GM23338 (cell line): ENCODE measurements around the gene TLNRD1. TPM values are rescaled to one million over a fixed set of nuclear protein-coding genes. Genes with fewer than 3 reads are reported as not detected.

Source experiments
- ATAC-seq: fragments of 200-7000 bp; cut with Tn5 transposase; 3 replicates; pipeline ENCODE4 v1.9.1; 2020
- DNase-seq: peaks from one replicate; pipeline ENCODE4 v3.0.0-alpha.2; 2015; ENCODE audit warnings: low spot score
- H2AFZ ChIP-seq: fragments of 200-600 bp; sonication (generic); 2 replicates; pipeline ENCODE4 v1.8.0; 2016; ENCODE audit warnings: antibody characterized with exemption, mild to moderate bottlenecking, moderate library complexity
- H3F3A ChIP-seq: fragments of 200-600 bp; sonication (generic); replicated peaks from 2 replicates; pipeline ENCODE4 v1.8.0; 2017; ENCODE audit warnings: antibody characterized with exemption, mixed run types, low read depth
- H3K27ac ChIP-seq: fragments of 200-600 bp; sonication (generic); 2 replicates; pipeline ENCODE4 v1.6.1; 2016; ENCODE audit warnings: low read depth
- H3K27me3 ChIP-seq: fragments of 200-600 bp; sonication (generic); 2 replicates; pipeline ENCODE4 v1.8.0; 2016; ENCODE audit warnings: mild to moderate bottlenecking, mixed run types, moderate library complexity; ENCODE audit not compliant: insufficient read depth
- H3K36me3 ChIP-seq: fragments of 200-600 bp; sonication (generic); 2 replicates; pipeline ENCODE4 v1.8.0; 2016; ENCODE audit warnings: mild to moderate bottlenecking; ENCODE audit not compliant: insufficient read depth
- H3K4me1 ChIP-seq: fragments of 200-600 bp; sonication (generic); 2 replicates; pipeline ENCODE4 v1.8.0; 2016; ENCODE audit warnings: mild to moderate bottlenecking, moderate library complexity; ENCODE audit not compliant: insufficient read depth
- H3K4me2 ChIP-seq: fragments of 200-600 bp; sonication (generic); 2 replicates; pipeline ENCODE4 v1.7.1; 2017; ENCODE audit warnings: mixed run types
- H3K4me3 ChIP-seq: fragments of 200-600 bp; sonication (generic); 2 replicates; pipeline ENCODE4 v1.6.1; 2016; ENCODE audit warnings: mixed run types
- H3K79me2 ChIP-seq: fragments of 200-600 bp; sonication (generic); replicated peaks from 2 replicates; pipeline ENCODE4 v1.8.0; 2017; ENCODE audit warnings: mild to moderate bottlenecking; ENCODE audit not compliant: insufficient read depth
- H3K9me2 ChIP-seq: fragments of 200-600 bp; sonication (generic); 2 replicates; pipeline ENCODE4 v1.8.0; 2017; ENCODE audit not compliant: insufficient read depth
- H4K20me1 ChIP-seq: fragments of 200-600 bp; sonication (generic); replicated peaks from 2 replicates; pipeline ENCODE4 v1.8.0; 2017; ENCODE audit warnings: mild to moderate bottlenecking; ENCODE audit not compliant: insufficient read depth
- H3K27ac Mint-ChIP-seq: 2 replicates; pipeline ENCODE4 v1.8.0; 2020; ENCODE audit warnings: inconsistent platforms, mild to moderate bottlenecking, moderate library complexity, mixed read lengths
- H3K27me3 Mint-ChIP-seq: 3 replicates; pipeline ENCODE4 v1.8.0; 2022; ENCODE audit warnings: low read depth, mild to moderate bottlenecking, moderate library complexity, mixed read lengths, inconsistent platforms; ENCODE audit not compliant: insufficient read depth, poor library complexity
- H3K36me3 Mint-ChIP-seq: 3 replicates; pipeline ENCODE4 v1.8.0; 2021; ENCODE audit warnings: low read depth, mild to moderate bottlenecking, inconsistent platforms, moderate library complexity, mixed read lengths
- H3K4me1 Mint-ChIP-seq: 3 replicates; pipeline ENCODE4 v1.8.0; 2020; ENCODE audit warnings: mild to moderate bottlenecking, inconsistent platforms, mixed read lengths
- H3K4me3 Mint-ChIP-seq: 3 replicates; pipeline ENCODE4 v1.8.0; 2021; ENCODE audit warnings: moderate library complexity, mild to moderate bottlenecking, inconsistent platforms, mixed read lengths
- H3K9me3 Mint-ChIP-seq: 3 replicates; pipeline ENCODE4 v1.8.0; 2020; ENCODE audit warnings: moderate library complexity, mild to moderate bottlenecking, inconsistent platforms, mixed read lengths
- CREB1 ChIP-seq: fragments of 250-450 bp; sonication (Bioruptor Pico); IDR thresholded peaks from 2 replicates; pipeline ENCODE4 v1.5.0; 2020; ENCODE audit warnings: low read depth, mild to moderate bottlenecking, moderate library complexity
- CTCF ChIP-seq, 2 experiments: fragments of 200-600 bp in 1 of 2; sonication (generic) in 1 of 2; conservative IDR thresholded peaks; 2 replicates each; pipeline versions ENCODE4 v1.5.1 to v1.6.1; 2016 to 2017; ENCODE audit warnings: antibody characterized with exemption in 2 of 2, low read depth in 2 of 2, mild to moderate bottlenecking in 2 of 2, moderate library complexity in 1 of 2
- ETS1 ChIP-seq: IDR thresholded peaks from 2 replicates; pipeline ENCODE4 v1.6.1; 2016; ENCODE audit warnings: antibody characterized with exemption
- EZH2 ChIP-seq: fragments of 200-600 bp; sonication (generic); IDR thresholded peaks from one replicate; pipeline ENCODE4 v1.8.0; 2017; ENCODE audit warnings: antibody characterized with exemption, mild to moderate bottlenecking, low read depth; ENCODE audit not compliant: unreplicated experiment
- EZH2phosphoT487 ChIP-seq: fragments of 200-600 bp; sonication (generic); IDR thresholded peaks from one replicate; pipeline ENCODE4 v1.8.1; 2018; ENCODE audit warnings: antibody characterized with exemption; ENCODE audit not compliant: unreplicated experiment
- JUNB ChIP-seq: IDR thresholded peaks from one replicate; pipeline ENCODE4 v1.6.1; 2016; ENCODE audit warnings: antibody characterized with exemption; ENCODE audit not compliant: unreplicated experiment
- NANOG ChIP-seq: IDR thresholded peaks from 2 replicates; pipeline ENCODE4 v1.6.1; 2016; ENCODE audit warnings: antibody characterized with exemption, borderline replicate concordance
- POLR2AphosphoS5 ChIP-seq: IDR thresholded peaks from 2 replicates; pipeline ENCODE4 v1.6.1; 2016; ENCODE audit warnings: antibody characterized with exemption, low read depth
- REST ChIP-seq: IDR thresholded peaks from one replicate; pipeline ENCODE4 v1.6.1; 2018; ENCODE audit warnings: antibody characterized with exemption; ENCODE audit not compliant: unreplicated experiment
- STAT1 ChIP-seq: IDR thresholded peaks from one replicate; pipeline ENCODE4 v1.6.1; 2016; ENCODE audit warnings: antibody characterized with exemption; ENCODE audit not compliant: unreplicated experiment
- ZNF114 ChIP-seq: fragments of 250-450 bp; sonication (Bioruptor Pico); IDR thresholded peaks from 2 replicates; pipeline ENCODE4 v1.5.0; 2020; ENCODE audit warnings: mild to moderate bottlenecking, moderate library complexity
- ZNF331 ChIP-seq: fragments of 250-450 bp; sonication (Bioruptor Pico); IDR thresholded peaks from 2 replicates; pipeline ENCODE4 v1.5.0; 2020; ENCODE audit warnings: low read depth, mild to moderate bottlenecking, moderate library complexity
- ZNF462 ChIP-seq: fragments of 250-450 bp; sonication (Bioruptor Pico); IDR thresholded peaks from 2 replicates; pipeline ENCODE4 v1.5.0; 2020; ENCODE audit warnings: mild to moderate bottlenecking, moderate library complexity
- polyA plus RNA-seq: library from polyadenylated mRNA; unstranded; fragments of >200 nt; fragmentation: Nextera tagmentation; extraction: Ambion mirVana; gene quantifications from 2 replicates; pipeline ENCODE4 v1.2.1, GENCODE V29; 2016
- total RNA-seq: library from RNA; depleted of rRNA; stranded (reverse); fragments of >200 nt; shearing (Covaris generic); gene quantifications from 2 replicates; pipeline ENCODE4 v1.2.3, GENCODE V29; 2014

TLNRD1 gene
- total and polyA plus RNA-seq, 2 experiments from 2014 or later: 6.7 to 27.3 TPM

- ATAC-seq (no peak), DNase-seq (no peak)
- H3K9me2 ChIP-seq: no peaks in the 10 kb centered on the region
- H3K9me3 Mint-ChIP-seq: no peaks in the 10 kb centered on the region
- H3K27ac Mint-ChIP-seq: no peak overlapping the region
- no peaks in the 10 kb centered on the region for H3F3A ChIP-seq
- no peaks in the 10 kb centered on the region for H3K36me3 Mint-ChIP-seq
- no peak overlapping the region for H3K27ac ChIP-seq
- H3K4me3 ChIP-seq: no peak overlapping the region
- H3K36me3 ChIP-seq: no peaks in the 10 kb centered on the region
- no peak for TF ChIP-seq ZNF114 (CRISPR knock-in tag)
- no peak for TF ChIP-seq JUNB
- TF ChIP-seq STAT1: no peak
- TF ChIP-seq EZH2phosphoT487: no peak
- no peak for TF ChIP-seq ZNF462 (CRISPR knock-in tag)
- no peak for TF ChIP-seq CREB1
- TF ChIP-seq NANOG: no peak
- no peak for TF ChIP-seq CTCF (conservative IDR thresholded peaks at IDR 0.05; ENCODE audit: low read depth in 2 of 2)
- no peak for TF ChIP-seq EZH2
- no peak for TF ChIP-seq ZNF331 (CRISPR knock-in tag)
- no peak for TF ChIP-seq REST
- TF ChIP-seq POLR2AphosphoS5: no peak
- TF ChIP-seq ETS1: no peak
- H3K4me1 Mint-ChIP-seq: no peaks in the 10 kb centered on the region
- H4K20me1 ChIP-seq: no peaks in the 10 kb centered on the region
- no peak overlapping the region for H3K4me2 ChIP-seq
- H2AFZ ChIP-seq: no peak overlapping the region
- no peaks in the 10 kb centered on the region for H3K79me2 ChIP-seq
- H3K27me3 Mint-ChIP-seq: no peaks in the 10 kb centered on the region
- H3K4me3 Mint-ChIP-seq: no peak overlapping the region
- H3K27me3 ChIP-seq: no peaks in the 10 kb centered on the region
- no peaks in the 10 kb centered on the region for H3K4me1 ChIP-seq
Observed at GRCh38 chr15:81053621-81054020, 52.9 kb downstream of the TLNRD1 start.
